Rectal smooth muscle tissue (tissue), 1 donor: ENCODE measurements around the gene ADGRG7.
A peak's percentile ranks its signal among the peaks of the same experiment; 100 is the strongest.

Experiments
- H3K27ac ChIP-seq: one replicate; pipeline ENCODE4 v1.7.0; 2013; ENCODE audit warnings: low read depth, low read length, inconsistent platforms
- H3K27me3 ChIP-seq: one replicate; pipeline ENCODE4 v1.7.0; 2013; ENCODE audit warnings: low read length; ENCODE audit not compliant: control insufficient read depth, insufficient read depth
- H3K36me3 ChIP-seq: one replicate; pipeline ENCODE4 v1.7.0; 2013; ENCODE audit warnings: low read length; ENCODE audit not compliant: control insufficient read depth, insufficient read depth
- H3K4me1 ChIP-seq: one replicate; pipeline ENCODE4 v1.7.0; 2013; ENCODE audit warnings: low read length; ENCODE audit not compliant: control insufficient read depth, insufficient read depth
- H3K4me3 ChIP-seq: one replicate; pipeline ENCODE4 v1.7.0; 2013; ENCODE audit warnings: low read length
- H3K9ac ChIP-seq: one replicate; pipeline ENCODE4 v1.7.0; 2013; ENCODE audit warnings: low read length

Gene ADGRG7

GRCh38 chr3:100606894-100607512 is 2.4 kb upstream of the ADGRG7 start:
- Histone ChIP-seq H3K4me3 (no peak overlapping the region), H3K27ac (no peak overlapping the region), H3K4me1 (no peaks in the 10 kb centered on the region), H3K9ac (no peak overlapping the region), H3K27me3 (no peaks in the 10 kb centered on the region), H3K36me3 (no peaks in the 10 kb centered on the region)

- Histone ChIP-seq H3K36me3 (no peaks in the 10 kb centered on the region), H3K4me1 (no peaks in the 10 kb centered on the region), H3K27me3 (no peaks in the 10 kb centered on the region), H3K27ac (no peak overlapping the region), H3K4me3 (peak overlapping the region; percentile 30), H3K9ac (no peak overlapping the region)
These were observed 562 bp downstream of the ADGRG7 start for GRCh38 chr3:100609963-100610362.

- H3K27me3 ChIP-seq, result no peaks in the 10 kb centered on the region
- H3K4me1 ChIP-seq, result no peaks in the 10 kb centered on the region
- no peak overlapping the region for H3K4me3 ChIP-seq
- no peak overlapping the region for H3K9ac ChIP-seq
- H3K27ac ChIP-seq, result no peak overlapping the region
- no peaks in the 10 kb centered on the region for H3K36me3 ChIP-seq
These were observed 1.8 kb downstream of the ADGRG7 start for GRCh38 chr3:100611221-100611620.

- Histone ChIP-seq H3K36me3 (no peaks in the 10 kb centered on the region), H3K27ac (no peak overlapping the region), H3K27me3 (no peaks in the 10 kb centered on the region), H3K4me1 (no peaks in the 10 kb centered on the region), H3K9ac (no peak overlapping the region), H3K4me3 (no peak overlapping the region)
These were observed 4.5 kb downstream of the ADGRG7 start for GRCh38 chr3:100613721-100614390.

GRCh38 chr3:100614941-100615340 is 5.5 kb downstream of the ADGRG7 start:
- H3K9ac ChIP-seq, result no peak overlapping the region
- no peak overlapping the region for H3K4me3 ChIP-seq
- H3K36me3 ChIP-seq, result no peaks in the 10 kb centered on the region
- no peak overlapping the region for H3K27ac ChIP-seq
- no peaks in the 10 kb centered on the region for H3K4me1 ChIP-seq
- H3K27me3 ChIP-seq, result no peaks in the 10 kb centered on the region

- no peaks in the 10 kb centered on the region for H3K27me3 ChIP-seq
- H3K27ac ChIP-seq, result no peak overlapping the region
- no peak overlapping the region for H3K9ac ChIP-seq
- no peaks in the 10 kb centered on the region for H3K36me3 ChIP-seq
- H3K4me3 ChIP-seq, result no peak overlapping the region
- no peaks in the 10 kb centered on the region for H3K4me1 ChIP-seq
These were observed 6.3 kb downstream of the ADGRG7 start for GRCh38 chr3:100615684-100616083.

- no peaks in the 10 kb centered on the region for H3K36me3 ChIP-seq
- no peaks in the 10 kb centered on the region for H3K4me1 ChIP-seq
- H3K9ac ChIP-seq, result no peak overlapping the region
- H3K27ac ChIP-seq, result no peak overlapping the region
- no peak overlapping the region for H3K4me3 ChIP-seq
- H3K27me3 ChIP-seq, result no peaks in the 10 kb centered on the region
These were observed 11.8 kb downstream of the ADGRG7 start for GRCh38 chr3:100621251-100621650.

GRCh38 chr3:100627491-100627890 is 18.1 kb downstream of the ADGRG7 start:
- Histone ChIP-seq H3K27ac (no peak overlapping the region), H3K4me1 (no peaks in the 10 kb centered on the region), H3K9ac (no peak overlapping the region), H3K36me3 (no peaks in the 10 kb centered on the region), H3K27me3 (no peaks in the 10 kb centered on the region), H3K4me3 (no peak overlapping the region)

GRCh38 chr3:100629421-100630127 is 20.2 kb downstream of the ADGRG7 start:
- no peaks in the 10 kb centered on the region for H3K36me3 ChIP-seq
- H3K4me1 ChIP-seq, result no peaks in the 10 kb centered on the region
- no peak overlapping the region for H3K27ac ChIP-seq
- no peak overlapping the region for H3K4me3 ChIP-seq
- no peaks in the 10 kb centered on the region for H3K27me3 ChIP-seq
- H3K9ac ChIP-seq, result no peak overlapping the region

GRCh38 chr3:100630664-100631063 is 21.3 kb downstream of the ADGRG7 start:
- Histone ChIP-seq H3K4me3 (no peak overlapping the region), H3K4me1 (no peaks in the 10 kb centered on the region), H3K27ac (no peak overlapping the region), H3K36me3 (no peaks in the 10 kb centered on the region), H3K27me3 (no peaks in the 10 kb centered on the region), H3K9ac (no peak overlapping the region)

GRCh38 chr3:100631236-100631635 is 21.8 kb downstream of the ADGRG7 start:
- Histone ChIP-seq H3K4me1 (no peaks in the 10 kb centered on the region), H3K4me3 (no peak overlapping the region), H3K36me3 (no peaks in the 10 kb centered on the region), H3K27ac (no peak overlapping the region), H3K27me3 (no peaks in the 10 kb centered on the region), H3K9ac (no peak overlapping the region)

GRCh38 chr3:100634493-100635272 is 25.3 kb downstream of the ADGRG7 start:
- no peak overlapping the region for H3K9ac ChIP-seq
- no peaks in the 10 kb centered on the region for H3K36me3 ChIP-seq
- H3K4me3 ChIP-seq, result no peak overlapping the region
- H3K27ac ChIP-seq, result no peak overlapping the region
- H3K27me3 ChIP-seq, result no peaks in the 10 kb centered on the region
- H3K4me1 ChIP-seq, result no peaks in the 10 kb centered on the region
